ENCODE measurements around the gene TMEM63C.

Gene TMEM63C

GRCh38 chr14:77205566-77205965 is 24.0 kb downstream of the TMEM63C start:
- no peaks in the 10 kb centered on the region for H3K36me3 ChIP-seq (ENCODE audit: low read length)
- H3F3A ChIP-seq (ENCODE audit: insufficient read depth), result no peaks in the 10 kb centered on the region
- H3K9me2 ChIP-seq (replicated peaks; ENCODE audit: insufficient read depth, low read length), result no peaks in the 10 kb centered on the region
- no peak overlapping the region for H3K9ac ChIP-seq (ENCODE audit: low read length)
- no peak overlapping the region for H3K4me3 ChIP-seq (ENCODE audit: insufficient read depth, low read length, poor library complexity, severe bottlenecking)
- no peaks in the 10 kb centered on the region for H4K20me1 ChIP-seq (ENCODE audit: low read depth, low read length)
- no peak overlapping the region for H2AFZ ChIP-seq (ENCODE audit: low read depth, low read length, severe bottlenecking)
- H3K4me2 ChIP-seq (ENCODE audit: low read depth, low read length, poor library complexity, severe bottlenecking), result no peak overlapping the region
- no peaks in the 10 kb centered on the region for H3K27me3 ChIP-seq (ENCODE audit: low read length)
- no peak for TF ChIP-seq EZH2phosphoT487 (conservative IDR thresholded peaks at IDR 0.05; ENCODE audit: low read length)
- TF ChIP-seq CTCF (IDR thresholded peaks at IDR 0.05; ENCODE audit: insufficient read depth, low read length, poor library complexity, severe bottlenecking), result no peak
- H3K79me2 ChIP-seq (ENCODE audit: insufficient read depth, low read length), result no peaks in the 10 kb centered on the region
- no peaks in the 10 kb centered on the region for H3K9me3 ChIP-seq (ENCODE audit: insufficient read depth, low read length)
- H3K27ac ChIP-seq (ENCODE audit: low read depth, low read length), result no peak overlapping the region

- Histone ChIP-seq H3K9me3 (ENCODE audit: insufficient read depth, low read length) (no peaks in the 10 kb centered on the region), H4K20me1 (ENCODE audit: low read depth, low read length) (no peaks in the 10 kb centered on the region), H3K27ac (ENCODE audit: low read depth, low read length) (no peak overlapping the region), H2AFZ (ENCODE audit: low read depth, low read length, severe bottlenecking) (no peak overlapping the region), H3K9ac (ENCODE audit: low read length) (no peak overlapping the region), H3K9me2 (replicated peaks; ENCODE audit: insufficient read depth, low read length) (no peaks in the 10 kb centered on the region), H3F3A (ENCODE audit: insufficient read depth) (no peaks in the 10 kb centered on the region), H3K79me2 (ENCODE audit: insufficient read depth, low read length) (no peaks in the 10 kb centered on the region), H3K4me2 (ENCODE audit: low read depth, low read length, poor library complexity, severe bottlenecking) (no peak overlapping the region), H3K36me3 (ENCODE audit: low read length) (no peaks in the 10 kb centered on the region), H3K4me3 (ENCODE audit: insufficient read depth, low read length, poor library complexity, severe bottlenecking) (no peak overlapping the region), H3K27me3 (ENCODE audit: low read length) (no peaks in the 10 kb centered on the region)
- TF ChIP-seq CTCF (IDR thresholded peaks at IDR 0.05; ENCODE audit: insufficient read depth, low read length, poor library complexity, severe bottlenecking) (no peak), EZH2phosphoT487 (conservative IDR thresholded peaks at IDR 0.05; ENCODE audit: low read length) (no peak)
Measured at GRCh38 chr14:77206261-77206824, 24.7 kb downstream of the TMEM63C start.

- H3K4me2 ChIP-seq (ENCODE audit: low read depth, low read length, poor library complexity, severe bottlenecking), result no peak overlapping the region
- no peak for TF ChIP-seq CTCF (IDR thresholded peaks at IDR 0.05; ENCODE audit: insufficient read depth, low read length, poor library complexity, severe bottlenecking)
- no peak for TF ChIP-seq EZH2phosphoT487 (conservative IDR thresholded peaks at IDR 0.05; ENCODE audit: low read length)
- H3K9me2 ChIP-seq (replicated peaks; ENCODE audit: insufficient read depth, low read length), result no peaks in the 10 kb centered on the region
- no peak overlapping the region for H2AFZ ChIP-seq (ENCODE audit: low read depth, low read length, severe bottlenecking)
- H3K9ac ChIP-seq (ENCODE audit: low read length), result no peak overlapping the region
- no peak overlapping the region for H3K4me3 ChIP-seq (ENCODE audit: insufficient read depth, low read length, poor library complexity, severe bottlenecking)
- no peaks in the 10 kb centered on the region for H3F3A ChIP-seq (ENCODE audit: insufficient read depth)
- no peaks in the 10 kb centered on the region for H3K9me3 ChIP-seq (ENCODE audit: insufficient read depth, low read length)
- H3K27ac ChIP-seq (ENCODE audit: low read depth, low read length), result no peak overlapping the region
- H3K79me2 ChIP-seq (ENCODE audit: insufficient read depth, low read length), result no peaks in the 10 kb centered on the region
- H4K20me1 ChIP-seq (ENCODE audit: low read depth, low read length), result no peaks in the 10 kb centered on the region
- H3K36me3 ChIP-seq (ENCODE audit: low read length), result no peaks in the 10 kb centered on the region
- no peaks in the 10 kb centered on the region for H3K27me3 ChIP-seq (ENCODE audit: low read length)
Measured at GRCh38 chr14:77206877-77207389, 25.3 kb downstream of the TMEM63C start.
